ENCODE measurements around the gene DCAF17.

Gene DCAF17

DNA sequence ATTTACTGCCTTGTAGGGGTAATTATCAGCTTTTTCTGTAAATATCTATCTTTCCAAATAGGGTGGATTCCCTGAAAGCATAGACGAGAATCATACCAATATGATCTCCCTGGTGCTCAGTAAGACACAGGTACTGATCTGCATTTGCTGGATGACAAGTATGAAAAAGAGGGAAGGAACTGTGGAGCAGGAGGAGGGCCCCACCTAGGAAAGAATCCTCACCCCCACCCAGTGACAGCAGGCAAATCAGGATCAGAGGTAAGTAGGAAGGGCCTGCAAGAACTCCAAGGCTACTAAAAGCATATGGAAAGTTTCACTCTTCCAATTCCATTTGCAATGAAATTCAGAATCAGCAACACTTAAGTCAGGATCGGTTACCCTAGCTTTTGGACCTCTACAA, 42.5 kb upstream of the DCAF17 start:
- DNase-seq (ENCODE audit: extremely low read depth, low read depth) = no peak
- TF ChIP-seq CTCF (IDR thresholded peaks at IDR 0.05; ENCODE audit: low read depth, low read length) = no peak

GRCh38 chr2:171393487-171393886, 40.5 kb upstream of the DCAF17 start:
- no peak for DNase-seq (ENCODE audit: extremely low read depth, low read depth)
- no peak for TF ChIP-seq CTCF (IDR thresholded peaks at IDR 0.05; ENCODE audit: low read depth, low read length)

- TF ChIP-seq CTCF (IDR thresholded peaks at IDR 0.05; ENCODE audit: low read depth, low read length) = no peak
- no peak for DNase-seq (ENCODE audit: extremely low read depth, low read depth)
Observed at GRCh38 chr2:171394164-171394740, 39.8 kb upstream of the DCAF17 start.

DNA sequence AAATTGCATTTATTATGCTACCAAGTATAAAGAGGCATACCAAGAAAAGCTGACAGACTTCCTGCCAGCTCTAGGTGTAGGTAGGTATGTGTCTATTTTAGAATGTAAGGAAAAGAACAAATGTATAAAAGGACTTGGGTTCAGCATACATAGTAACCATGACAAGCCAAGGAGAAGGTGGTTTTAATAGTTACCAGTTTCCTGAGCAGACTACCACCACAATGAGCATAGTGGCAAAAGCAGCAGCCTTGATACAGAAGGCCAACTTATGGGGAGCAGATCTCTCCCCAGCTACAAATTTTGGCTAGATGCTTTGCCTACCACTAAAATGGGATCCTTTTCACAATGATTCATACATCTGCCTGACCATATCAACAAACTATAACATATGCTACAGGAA, 34.7 kb upstream of the DCAF17 start:
- no peak for TF ChIP-seq CTCF (IDR thresholded peaks at IDR 0.05; ENCODE audit: low read depth, low read length)
- no peak for DNase-seq (ENCODE audit: extremely low read depth, low read depth)

- DNase-seq (ENCODE audit: extremely low read depth, low read depth) = no peak
- no peak for TF ChIP-seq CTCF (IDR thresholded peaks at IDR 0.05; ENCODE audit: low read depth, low read length)
Observed at GRCh38 chr2:171400395-171400794, 33.6 kb upstream of the DCAF17 start.

DNA sequence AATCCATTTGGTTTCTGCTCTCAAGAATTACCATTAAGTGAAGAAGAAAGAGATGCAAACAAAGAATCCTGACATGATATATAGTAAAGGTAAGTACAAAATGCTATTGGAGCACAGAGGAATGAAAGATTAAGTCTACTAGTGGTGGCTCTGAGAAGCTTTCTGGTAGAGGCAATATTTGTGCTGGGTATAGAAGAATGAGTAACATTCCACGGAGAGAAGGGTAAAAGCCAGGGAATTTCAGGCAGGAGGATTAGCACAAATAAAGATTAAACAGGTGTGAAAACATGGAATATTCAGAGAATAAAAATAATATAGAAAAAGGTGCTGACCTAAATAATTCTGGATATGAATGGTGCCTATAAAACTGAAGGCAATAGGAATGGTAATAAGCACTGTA, 32.1 kb upstream of the DCAF17 start:
- no peak for TF ChIP-seq CTCF (IDR thresholded peaks at IDR 0.05; ENCODE audit: low read depth, low read length)
- DNase-seq (ENCODE audit: extremely low read depth, low read depth) = no peak

- no peak for TF ChIP-seq CTCF (IDR thresholded peaks at IDR 0.05; ENCODE audit: low read depth, low read length)
- DNase-seq (ENCODE audit: extremely low read depth, low read depth) = no peak
Observed at GRCh38 chr2:171402906-171403580, 31.0 kb upstream of the DCAF17 start.
